GM21786 (cell line): ENCODE results near the gene COX7A2L.
"Not testable (repeated sequence)": the region's sequence is repeated elsewhere in the genome, so short reads cannot be mapped to it uniquely, and the experiment has no call there.

Source experiments
- ATAC-seq: cut with Tn5 transposase; IDR thresholded peaks from one replicate; pipeline ENCODE4 v1.9.1; 2021; ENCODE audit not compliant: unreplicated experiment

COX7A2L gene, protein sequence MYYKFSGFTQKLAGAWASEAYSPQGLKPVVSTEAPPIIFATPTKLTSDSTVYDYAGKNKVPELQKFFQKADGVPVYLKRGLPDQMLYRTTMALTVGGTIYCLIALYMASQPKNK

DNA sequence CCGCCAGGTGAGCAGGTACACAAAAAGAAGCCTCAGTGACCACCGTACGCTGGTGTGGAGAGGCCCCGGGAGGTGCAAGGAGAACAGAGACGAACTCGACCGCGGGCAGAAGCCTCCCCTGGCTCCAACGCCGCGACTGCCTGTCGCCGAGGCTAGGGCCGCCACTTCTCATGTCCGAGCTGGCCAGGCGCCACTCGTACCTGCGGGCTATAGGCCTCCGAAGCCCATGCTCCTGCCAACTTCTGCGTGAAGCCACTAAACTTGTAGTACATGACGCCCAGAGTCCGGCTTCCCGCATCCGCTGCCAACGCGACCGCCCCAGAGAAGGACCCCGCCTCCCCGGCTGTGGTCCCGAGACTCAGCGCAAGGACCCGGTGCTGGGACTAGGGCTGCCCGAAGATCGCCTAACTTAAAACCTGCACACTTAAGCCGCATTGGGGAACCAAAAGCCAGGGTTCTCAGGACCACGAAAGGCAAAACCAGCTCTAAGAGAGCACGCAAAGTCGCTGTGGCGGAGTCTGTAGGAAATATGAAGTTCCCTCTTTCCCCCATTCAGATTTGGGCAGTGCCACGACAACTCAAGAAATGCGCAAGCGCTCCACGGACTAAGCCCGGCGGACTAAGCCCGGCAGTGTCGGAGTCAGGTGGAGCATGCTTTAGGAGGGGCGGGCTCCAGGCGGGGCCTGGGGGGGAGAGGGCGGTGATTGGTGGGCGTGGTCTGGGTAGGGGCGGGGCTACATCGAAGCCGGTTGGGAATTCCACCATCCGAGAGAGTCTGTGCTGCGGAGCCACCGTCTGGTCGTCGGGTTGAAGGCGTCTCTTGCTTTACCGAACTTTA, at the start of gene COX7A2L:
Gene COX7A2L, minus strand, starts transcription at position 328 of the 838 bp plus-strand sequence. Its CDS starts 56 bp downstream, at position 272.
- peak; percentile 84 for ATAC-seq

DNA sequence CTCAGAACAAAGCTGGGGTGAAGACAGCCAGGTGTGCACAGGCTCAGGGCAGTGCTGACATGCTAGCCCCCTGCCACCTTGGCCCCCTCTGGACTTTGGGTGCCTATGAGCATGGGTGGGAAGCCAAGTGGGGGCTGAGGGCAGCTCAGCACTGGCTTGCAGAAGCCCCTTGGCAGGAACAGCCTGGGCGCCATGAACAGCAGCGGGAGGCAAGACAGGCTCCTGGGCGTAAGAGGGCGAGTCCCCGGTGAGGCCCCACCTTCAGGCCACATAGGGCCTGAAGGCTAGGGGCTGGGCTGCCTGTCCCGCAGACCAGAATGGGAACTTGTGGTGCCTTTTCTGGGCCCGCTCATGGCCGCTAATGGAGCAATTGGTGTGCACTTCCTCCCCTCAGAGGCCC, 47.0 kb upstream of the COX7A2L start:
- ATAC-seq: no peak

DNA sequence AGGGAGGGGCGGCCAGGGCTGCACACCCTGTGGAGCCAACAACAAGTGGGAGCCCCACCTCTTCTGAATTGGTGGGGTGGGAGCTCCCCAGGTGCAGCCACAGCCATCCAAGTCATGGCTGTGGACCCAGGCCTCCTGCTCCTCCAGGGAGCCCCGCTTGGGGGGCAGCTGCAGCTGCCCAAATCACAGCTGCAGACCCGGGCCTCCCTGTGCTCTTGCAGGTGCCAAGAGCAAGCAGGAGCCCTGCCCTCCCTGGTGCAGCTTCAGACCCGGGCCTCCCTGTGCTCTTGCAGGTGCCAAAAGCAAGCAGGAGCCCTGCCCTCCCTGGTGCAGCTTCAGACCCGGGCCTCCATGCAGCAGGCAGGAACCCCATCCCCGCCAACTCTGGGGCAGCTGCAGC, 46.5 kb upstream of the COX7A2L start:
- no peak for ATAC-seq

DNA sequence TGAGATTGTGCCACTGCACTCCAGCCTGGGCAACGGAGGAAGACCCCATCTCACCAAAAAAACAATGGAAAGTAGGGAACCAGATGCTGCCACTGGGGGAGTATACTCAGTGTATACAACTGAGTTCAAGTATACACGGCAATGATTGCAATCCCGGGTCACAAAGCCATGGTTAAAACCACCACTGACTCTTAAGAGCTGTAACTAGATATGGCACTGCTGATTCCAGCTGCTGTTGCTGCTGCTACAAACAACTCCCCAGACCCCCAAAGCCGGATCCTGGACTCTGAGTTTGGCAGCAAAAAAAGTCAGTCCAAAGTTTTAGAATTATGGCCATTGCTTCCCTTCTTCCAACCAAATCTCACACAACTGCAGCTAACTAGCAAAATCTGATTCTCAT, 43.7 kb upstream of the COX7A2L start:
- ATAC-seq: no peak

DNA sequence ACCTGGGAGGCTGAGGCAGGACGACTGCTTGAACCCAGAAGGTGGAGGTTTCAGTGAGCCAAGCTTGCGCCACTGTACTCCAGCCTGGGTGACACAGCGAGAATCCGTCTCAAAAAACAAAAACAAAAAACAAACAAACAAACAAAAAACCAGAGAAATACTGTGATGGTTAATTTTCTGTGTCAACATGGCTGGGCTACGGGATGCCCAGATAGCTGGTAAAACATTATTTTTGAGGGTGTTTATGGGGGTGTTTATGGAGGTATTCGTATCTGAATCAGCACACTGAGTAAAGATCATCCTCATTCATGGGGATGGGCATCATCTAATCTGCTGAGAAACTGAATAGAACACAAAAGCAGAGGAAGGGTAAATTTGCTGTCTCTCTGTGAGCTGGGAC, 40.8 kb upstream of the COX7A2L start:
- no peak for ATAC-seq

DNA sequence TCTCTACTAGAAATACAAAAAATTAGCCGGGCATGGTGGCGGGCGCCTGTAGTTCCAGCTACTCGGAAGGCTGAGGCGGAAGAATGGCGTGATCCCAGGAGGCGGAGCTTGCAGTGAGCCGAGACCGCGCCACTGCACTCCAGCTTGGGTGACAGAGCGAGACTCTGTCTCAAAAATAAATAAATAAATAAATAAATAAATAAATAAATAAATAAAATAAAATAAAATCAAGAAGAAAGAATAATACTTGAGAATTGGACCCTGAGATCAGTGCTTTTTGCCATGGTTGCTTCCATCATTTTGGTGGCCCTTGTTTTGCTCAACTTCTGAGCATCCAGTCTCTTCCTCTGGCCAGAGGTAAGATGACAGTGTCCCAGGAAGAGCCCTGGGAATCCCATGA, 37.0 kb upstream of the COX7A2L start:
- ATAC-seq: not testable (repeated sequence)

DNA sequence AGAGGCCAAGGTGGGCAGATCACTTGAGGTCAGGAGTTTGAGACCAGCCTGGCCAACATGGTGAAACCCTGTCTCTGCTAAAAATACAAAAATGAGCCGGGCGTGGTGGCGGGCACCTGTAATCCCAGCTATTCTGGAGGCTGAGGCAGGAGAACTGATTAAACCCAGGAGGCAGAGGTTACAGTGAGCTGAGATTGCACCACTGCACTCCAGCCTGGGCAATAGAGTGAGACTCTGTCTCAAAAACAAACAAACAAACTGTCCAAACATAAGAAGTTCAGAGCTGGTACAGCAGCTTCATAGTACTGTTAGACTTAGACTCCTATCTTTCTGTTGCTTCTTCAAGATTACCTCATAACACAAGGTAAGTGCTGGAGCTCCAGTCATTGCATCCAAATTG, 32.3 kb upstream of the COX7A2L start:
- ATAC-seq: not testable (repeated sequence)

DNA sequence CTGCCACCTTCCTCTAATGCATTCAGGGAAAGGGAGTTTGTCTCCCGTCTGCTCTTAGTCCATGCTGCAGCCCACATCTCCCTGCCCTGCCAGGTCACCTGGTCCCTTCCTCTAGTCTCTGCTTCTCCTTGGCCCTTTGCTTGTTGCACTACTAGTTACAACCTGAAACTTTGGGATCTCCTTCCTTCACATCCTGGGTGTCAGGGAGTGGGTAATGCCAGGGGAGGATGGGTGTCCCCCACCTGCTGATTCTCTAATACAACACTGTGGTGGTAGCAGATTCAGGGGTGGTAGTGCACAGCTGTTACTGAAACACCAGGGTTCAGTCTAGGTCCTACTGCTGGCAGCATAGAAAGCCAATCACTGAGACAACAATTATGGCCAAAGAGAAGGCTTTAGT, 31.2 kb upstream of the COX7A2L start:
- no peak for ATAC-seq

DNA sequence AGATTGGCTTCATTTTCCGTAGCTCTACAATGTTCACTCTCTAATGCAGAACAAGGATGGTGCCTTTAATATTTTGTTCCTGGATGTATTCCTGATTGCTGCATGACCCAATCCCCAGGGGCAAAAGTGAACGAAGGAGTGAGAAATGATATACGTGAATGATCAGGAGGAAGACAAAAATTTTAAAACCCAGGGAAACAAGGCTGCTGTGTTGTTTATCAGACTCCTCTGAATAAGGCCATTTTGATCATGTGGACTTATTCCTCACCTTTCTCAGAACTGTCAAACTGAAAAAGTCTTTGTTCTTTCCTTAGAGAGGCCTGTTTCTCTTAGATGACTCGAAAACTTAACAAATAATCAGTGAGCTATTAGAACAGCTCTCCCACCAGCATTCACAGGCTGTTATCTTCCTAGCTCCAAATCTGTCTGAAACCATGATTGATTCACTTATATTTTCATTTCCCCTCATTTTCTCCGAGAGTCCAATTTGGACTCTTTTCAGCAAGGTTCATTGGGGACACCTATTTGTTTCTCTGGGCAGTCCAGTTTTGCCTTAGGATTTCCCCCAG, 29.5 kb upstream of the COX7A2L start:
- no peak for ATAC-seq

DNA sequence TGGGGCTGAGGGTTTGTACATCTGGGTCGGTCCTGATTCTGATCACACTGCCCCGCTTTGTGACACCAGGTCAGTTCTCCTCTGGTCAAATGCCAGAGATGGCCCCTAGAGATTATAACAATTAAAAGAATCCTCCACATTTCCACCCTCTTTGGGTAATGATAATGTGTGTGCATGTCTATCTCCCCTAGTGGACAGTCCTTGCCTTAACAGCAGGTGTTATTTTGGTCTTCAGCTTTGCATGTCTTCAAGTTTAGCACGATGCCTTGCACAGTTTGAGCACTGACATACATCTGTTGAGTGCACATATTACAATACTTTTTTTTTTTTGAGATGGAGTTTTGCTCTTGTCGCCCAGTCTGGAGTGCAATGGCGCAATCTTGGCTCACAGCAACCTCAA, 25.7 kb upstream of the COX7A2L start:
- no peak for ATAC-seq

DNA sequence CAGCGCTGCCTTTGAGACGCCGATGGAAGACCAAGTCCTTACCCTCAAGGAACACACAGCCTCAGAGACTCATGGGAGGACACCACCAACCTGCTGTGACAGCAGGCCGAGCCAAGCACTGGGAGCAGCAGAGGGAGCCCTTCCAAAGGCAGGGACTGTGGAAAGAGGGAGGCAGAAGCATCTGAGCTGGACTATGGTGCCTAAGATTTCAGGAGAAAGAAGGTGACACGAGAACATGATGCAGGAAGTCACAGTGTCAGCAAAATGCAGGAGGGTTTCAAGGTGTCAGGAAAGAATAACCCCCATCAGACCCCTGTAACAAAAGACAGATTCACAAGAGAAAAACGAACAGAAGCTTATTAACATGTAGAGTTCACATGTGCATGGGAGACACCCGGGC, 24.2 kb upstream of the COX7A2L start:
- ATAC-seq: no peak

DNA sequence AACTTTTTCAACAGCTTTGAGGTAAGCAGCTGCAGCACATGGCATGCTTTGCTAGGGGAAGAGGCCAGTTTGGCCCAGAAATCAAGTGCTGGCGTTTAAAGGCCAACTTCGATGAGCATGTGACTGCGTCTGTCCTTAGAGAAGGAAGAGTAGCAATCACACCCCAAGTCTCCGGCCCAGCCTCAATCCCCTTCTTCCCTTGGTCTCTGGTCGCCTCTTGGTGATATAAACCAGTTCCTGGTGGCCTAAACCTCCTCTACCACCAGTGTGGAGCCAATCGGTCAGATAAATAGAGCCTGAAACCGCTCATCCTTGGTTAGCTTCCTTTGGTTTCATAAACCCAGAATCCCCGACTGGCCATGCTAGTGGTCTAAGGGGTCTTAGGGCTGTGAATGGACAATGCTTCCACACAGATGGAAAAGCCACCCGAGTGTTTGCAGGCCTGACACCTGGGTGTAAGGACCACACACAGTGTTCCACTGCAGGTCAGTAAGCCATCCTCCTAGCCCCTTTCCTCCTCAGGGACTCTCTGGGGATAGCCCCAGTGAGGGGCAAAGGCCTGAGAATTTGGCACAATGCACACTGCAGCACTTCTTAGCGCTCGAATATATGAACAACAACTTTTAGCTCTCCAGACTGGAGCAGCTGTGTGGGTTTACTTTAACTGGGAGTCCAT, 23.0 kb upstream of the COX7A2L start:
- ATAC-seq: no peak

DNA sequence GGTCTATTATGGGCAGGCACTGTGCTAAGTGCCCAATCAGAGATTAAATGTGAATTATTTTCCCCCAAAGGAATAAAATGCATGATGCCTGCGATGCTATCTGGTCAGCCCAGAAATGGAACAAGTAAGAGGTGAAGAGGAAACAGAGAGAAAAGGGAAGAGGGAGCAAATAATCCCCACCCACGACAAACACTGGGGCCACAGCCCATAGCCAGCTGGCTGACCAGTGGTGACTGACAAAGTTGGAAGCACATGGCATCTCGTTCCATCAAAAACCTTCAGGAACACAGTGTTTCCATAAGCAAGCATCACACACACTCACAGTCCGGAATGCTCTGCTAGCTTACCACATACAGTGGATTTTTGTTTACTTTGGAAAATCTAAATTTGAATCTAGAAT, 21.1 kb upstream of the COX7A2L start:
- no peak for ATAC-seq

DNA sequence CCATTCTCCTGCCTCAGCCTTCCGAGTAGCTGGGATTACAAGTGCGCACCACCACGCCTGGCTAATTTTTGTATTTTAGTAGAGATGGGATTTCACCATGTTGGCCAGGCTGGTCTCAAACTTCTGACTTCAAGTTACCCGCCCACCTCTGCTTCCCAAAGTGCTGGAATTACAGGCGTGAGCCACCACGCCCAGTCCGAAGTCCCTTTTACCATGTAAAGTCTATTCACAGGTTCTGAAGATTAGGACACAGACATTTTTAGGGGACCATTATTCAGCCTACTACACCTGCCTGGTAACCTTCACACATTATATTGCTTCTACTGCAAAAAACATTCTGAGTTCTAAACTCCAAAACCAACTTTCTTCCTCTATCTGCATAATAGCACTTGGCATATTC, 19.0 kb upstream of the COX7A2L start:
- ATAC-seq: not testable (repeated sequence)

DNA sequence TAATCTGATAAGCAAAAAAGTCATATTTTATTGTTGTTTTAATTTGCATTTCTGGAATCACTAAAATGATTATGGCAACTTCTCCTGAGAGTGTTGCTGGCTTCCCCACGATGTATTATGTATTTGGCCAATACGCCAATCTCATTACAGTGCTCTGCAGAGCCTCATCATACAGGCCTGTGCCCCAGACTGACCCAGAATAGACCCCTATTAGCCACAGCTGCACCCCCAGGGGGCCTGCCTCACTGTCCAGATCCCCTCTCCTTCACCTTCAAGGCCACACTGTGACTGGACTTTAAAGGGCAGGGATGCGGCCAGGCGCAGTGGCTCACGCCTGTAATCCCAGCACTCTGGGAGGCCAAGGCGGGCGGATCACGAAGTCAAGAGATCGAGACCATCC, 17.4 kb upstream of the COX7A2L start:
- ATAC-seq: no peak

DNA sequence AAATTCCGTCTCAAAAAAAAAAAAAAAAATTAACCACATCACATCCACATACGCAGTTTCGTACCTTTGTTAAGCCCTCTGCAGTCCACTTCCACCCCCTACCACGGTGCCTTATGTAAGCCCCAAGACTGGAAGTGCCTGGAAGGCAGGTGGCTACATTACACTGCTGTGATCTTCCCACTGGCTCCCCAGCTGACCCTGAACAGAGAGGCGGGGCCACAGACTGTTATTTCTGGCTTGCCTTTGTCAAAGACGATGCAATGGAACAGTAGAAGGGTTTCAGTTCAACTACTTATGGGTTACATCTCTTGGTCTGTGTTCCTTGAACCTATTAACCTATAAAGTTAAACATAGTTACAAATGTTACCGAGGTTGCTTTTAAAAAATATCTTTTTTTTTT, 15.7 kb upstream of the COX7A2L start:
- ATAC-seq: no peak

DNA sequence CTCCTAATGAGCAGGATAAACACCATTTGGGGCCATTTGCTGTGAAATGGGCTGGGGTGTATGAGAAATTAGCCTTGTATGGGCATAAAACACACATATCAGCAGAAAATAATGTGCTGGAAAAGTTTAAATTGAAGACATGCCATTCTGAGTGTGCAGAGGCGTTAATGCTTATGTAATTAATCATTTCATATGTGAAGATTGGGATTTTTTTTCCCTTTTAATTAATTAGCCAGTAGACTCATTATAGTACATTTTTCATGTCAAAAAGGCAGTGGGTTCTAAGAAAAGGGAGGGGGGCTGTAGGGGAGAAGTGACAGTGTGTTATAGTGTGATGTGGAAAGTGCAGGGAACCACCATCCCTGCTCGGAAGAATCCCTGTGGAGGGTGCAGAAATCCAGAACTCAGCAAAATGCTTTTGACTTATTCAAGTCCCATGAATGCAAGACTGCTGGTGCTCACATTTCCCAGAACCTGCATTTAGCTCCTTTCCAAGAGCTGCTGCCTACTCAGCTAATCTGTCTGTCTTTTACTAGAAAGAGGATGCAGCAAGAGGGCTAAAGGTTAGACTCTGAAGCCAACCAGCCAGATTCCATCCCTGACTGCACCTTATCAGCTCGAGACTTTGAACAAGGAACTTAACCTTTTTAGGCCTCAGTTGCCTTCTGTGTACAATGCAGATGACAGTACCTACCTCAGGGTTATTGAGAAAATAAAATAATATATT, 11.6 kb upstream of the COX7A2L start:
- ATAC-seq: no peak

DNA sequence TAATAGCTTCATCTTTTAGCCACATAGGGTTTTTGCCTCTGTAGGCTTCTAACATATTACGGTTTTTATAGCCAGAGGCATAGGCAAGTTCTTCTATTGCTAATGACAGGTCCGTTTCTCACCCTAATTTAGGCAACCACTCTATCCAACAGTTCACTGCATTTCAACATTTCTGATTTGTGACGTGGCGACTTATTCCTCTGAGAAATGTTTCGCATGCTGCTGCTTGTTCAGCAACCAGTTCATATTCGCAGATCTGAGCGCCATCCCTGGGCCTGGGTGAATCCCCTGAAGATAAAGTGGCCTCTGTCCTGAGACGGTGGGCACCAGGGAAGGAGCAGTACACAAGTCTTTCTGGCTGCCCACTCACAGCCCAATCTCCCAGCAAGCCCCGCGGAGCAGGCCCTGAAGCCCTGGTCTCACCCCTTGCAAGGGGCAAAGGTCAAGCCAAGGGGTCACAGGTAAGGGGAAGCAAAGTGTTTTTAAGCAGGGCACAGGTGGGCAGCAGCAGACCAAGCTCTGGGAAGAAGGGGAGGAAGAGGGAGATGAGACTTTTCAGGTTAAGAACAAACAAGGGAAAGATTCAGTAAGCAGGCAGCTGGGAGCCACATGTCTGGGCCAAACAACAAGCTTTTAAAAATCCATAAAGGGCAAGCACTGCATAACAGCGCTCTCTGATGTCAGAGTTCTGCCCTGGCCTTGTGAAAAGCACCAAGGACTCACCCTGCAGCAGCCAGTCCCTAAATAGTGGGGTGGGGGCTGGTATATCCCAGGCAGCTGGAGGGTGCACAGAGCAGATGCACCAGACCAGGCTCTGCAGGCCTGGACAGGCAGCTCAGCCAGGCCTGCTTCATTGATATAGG, 10.8 kb upstream of the COX7A2L start:
- ATAC-seq: no peak

DNA sequence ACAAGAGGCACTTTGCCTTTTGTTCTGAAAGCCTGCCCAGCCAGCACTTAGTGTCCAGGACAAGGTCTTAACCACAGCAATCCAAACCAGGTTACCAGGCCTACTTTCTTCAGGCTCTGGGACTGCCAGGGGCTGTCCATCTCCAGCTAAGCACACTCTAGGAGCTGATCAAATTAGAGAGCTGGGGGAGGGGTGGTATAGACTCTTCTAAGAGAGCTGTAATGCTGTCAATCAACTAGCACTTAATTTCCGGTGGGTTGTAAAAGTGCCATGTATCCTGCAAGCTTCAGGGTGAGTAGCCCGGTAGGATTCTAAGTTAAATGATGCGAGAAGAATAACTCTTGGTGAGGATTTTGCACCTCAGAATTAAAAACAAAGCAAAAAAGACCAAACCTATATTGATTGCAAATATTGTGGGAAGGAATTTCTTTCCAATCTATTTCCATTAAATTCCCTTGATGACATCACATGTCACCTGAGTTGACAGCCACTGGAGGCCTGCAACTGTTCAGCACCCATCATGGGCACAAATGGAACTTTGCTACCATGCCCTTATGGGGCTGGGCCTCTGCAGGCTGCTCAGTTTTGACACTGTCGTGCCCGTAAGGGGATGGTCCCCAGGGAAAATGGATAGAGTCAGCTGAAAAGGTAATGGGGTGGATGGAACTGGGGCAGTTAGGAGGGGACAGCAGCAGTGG, 8.7 kb upstream of the COX7A2L start:
- ATAC-seq: no peak
